Activated naive CD4-positive, alpha-beta T cell (primary cell): ENCODE measurements around the gene GPX1.
A peak's percentile ranks its signal among the peaks of the same experiment; 100 is the strongest.
"Not testable (repeated sequence)": the region's sequence is repeated elsewhere in the genome, so short reads cannot be mapped to it uniquely, and the experiment has no call there.

Experiments used
- DNase-seq, 4 experiments: peaks; one replicate each; lab custom pipeline; 2025; lab: John Stamatoyannopoulos, UW

GPX1 gene

GRCh38 chr3:49357443-49358216, 523 bp downstream of the GPX1 start:
- DNase-seq: peak; percentile 11 to 44 (median 30)

- not testable (repeated sequence) for DNase-seq
Measured at GRCh38 chr3:49357095-49357442, 1.1 kb downstream of the GPX1 start.

- no peak for DNase-seq
Measured at GRCh38 chr3:49352890-49353421, 5.2 kb downstream of the GPX1 start.

GRCh38 chr3:49352281-49352680, 5.9 kb downstream of the GPX1 start:
- DNase-seq: no peak

- DNase-seq: no peak
Measured at GRCh38 chr3:49351521-49352011, 6.6 kb downstream of the GPX1 start.

- DNase-seq: no peak
Measured at GRCh38 chr3:49349348-49350114, 8.6 kb downstream of the GPX1 start.

GRCh38 chr3:49348361-49348760, 9.8 kb downstream of the GPX1 start:
- DNase-seq: not testable (repeated sequence)

GRCh38 chr3:49346797-49347251, 11.3 kb downstream of the GPX1 start:
- no peak for DNase-seq

- no peak for DNase-seq
Measured at GRCh38 chr3:49343163-49343562, 15.0 kb downstream of the GPX1 start.

- DNase-seq: no peak
Measured at GRCh38 chr3:49341996-49342395, 16.2 kb downstream of the GPX1 start.

GRCh38 chr3:49339941-49340800, 18.0 kb downstream of the GPX1 start, which contains the start of gene USP4:
USP4 (minus strand) TSS chr3:49340053; CDS start chr3:49340024, 29 bp downstream.
- peak; percentile 70 to 90 (median 78) for DNase-seq

- peak in 1 of 4 experiments; percentile 27 for DNase-seq
Measured at GRCh38 chr3:49339581-49339940, 18.6 kb downstream of the GPX1 start.

GRCh38 chr3:49333916-49334633, 24.1 kb downstream of the GPX1 start:
- DNase-seq: no peak

- DNase-seq: no peak
Measured at GRCh38 chr3:49333091-49333490, 25.1 kb downstream of the GPX1 start.

GRCh38 chr3:49329186-49329585, 29.0 kb downstream of the GPX1 start:
- no peak for DNase-seq

GRCh38 chr3:49328350-49328749, 29.8 kb downstream of the GPX1 start:
- DNase-seq: not testable (repeated sequence)

GRCh38 chr3:49327485-49327884, 30.7 kb downstream of the GPX1 start:
- no peak for DNase-seq

GRCh38 chr3:49324768-49325167, 33.4 kb downstream of the GPX1 start:
- no peak for DNase-seq

GRCh38 chr3:49316696-49317457, 41.3 kb downstream of the GPX1 start:
- no peak for DNase-seq
